SKM-1 treated with dmso at 0.1 percent for 144 hours (cell line): Measurements from ENCODE around the gene SLC22A31.

Experiments
- DNase-seq: peaks from one replicate; lab custom pipeline; 2025; ENCODE audit not compliant: unreplicated experiment; lab: John Stamatoyannopoulos, UW

Gene SLC22A31

DNA sequence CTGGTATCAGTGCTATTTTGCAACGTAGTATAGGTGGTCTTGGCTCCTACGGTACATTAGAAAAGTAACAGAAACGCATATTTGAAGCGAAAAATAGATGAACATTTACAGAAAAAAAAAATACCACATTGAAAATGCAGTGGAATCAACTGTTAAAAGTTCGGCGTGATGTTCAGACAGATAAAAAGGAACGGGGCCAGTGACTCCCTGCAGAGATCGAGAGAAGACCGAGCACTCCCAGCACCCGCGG, 16.7 kb upstream of the SLC22A31 start:
- no peak for DNase-seq

DNA sequence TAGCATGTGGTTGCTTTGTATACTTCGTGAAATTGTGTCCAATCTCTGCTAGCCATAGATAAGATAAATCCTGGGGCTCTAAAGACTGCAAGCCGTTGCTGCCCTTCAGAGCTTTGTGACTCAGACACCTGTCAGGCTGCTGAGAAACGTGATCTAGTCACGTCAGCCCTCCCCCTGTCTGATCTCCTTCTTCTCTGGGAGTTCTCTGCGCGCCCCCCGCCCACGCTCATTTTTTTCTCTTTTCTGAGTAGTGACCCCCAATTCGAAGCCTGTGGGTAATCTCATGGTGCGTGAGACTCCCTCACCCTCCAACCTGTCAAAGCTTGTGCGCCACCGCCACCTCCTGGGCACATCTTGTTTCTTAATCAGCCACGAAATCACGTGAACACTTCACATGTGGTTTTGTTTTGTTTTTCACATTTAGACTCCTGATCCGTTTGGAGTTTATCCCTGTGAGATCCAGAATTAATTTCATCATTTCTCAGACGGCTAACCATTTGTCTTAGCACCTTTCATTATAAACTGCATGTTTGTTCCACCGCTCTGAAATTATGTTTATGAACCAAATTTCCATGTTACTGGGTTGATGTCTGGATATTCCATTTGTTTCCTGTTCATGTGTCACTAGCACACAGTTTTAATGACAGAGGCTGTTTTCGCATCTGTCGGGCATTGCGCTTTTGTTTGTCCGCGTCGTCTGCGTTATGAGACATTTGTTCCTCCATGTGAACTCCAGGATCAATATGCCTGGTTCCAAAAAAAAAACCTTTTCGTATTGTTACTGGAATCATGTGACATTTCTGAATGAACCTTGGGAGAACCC, 16.2 kb upstream of the SLC22A31 start:
- DNase-seq = peak; percentile 54

DNA sequence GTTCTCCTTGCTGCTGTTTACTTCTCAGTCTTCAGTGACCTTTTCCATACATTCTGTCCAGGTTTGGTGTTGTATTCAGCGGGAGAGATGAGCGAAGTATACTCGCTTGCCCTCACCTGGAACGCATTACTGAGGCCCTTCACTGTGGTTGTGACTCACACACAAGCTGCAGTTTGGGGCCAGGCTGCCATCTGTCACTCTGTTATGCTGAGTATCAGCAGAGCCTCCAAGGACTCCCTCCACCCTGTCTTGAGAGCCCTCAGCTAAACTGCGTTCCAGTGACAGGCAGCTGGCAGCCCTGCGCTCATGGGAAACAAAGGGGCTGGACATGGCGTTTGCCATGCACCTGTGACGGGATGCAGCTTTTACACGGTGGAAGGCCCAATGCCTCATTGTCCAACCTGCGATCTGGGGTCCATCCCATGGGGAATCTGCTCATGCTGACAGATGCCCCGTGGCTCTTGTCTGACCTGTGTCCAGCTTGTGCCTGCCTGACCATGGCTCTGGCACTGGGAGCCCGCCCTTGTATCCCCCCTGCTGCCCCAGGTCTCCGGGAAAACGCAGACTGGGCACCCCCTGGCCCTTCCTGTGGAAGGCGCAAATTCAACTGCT, 10.7 kb upstream of the SLC22A31 start:
- no peak for DNase-seq

DNA sequence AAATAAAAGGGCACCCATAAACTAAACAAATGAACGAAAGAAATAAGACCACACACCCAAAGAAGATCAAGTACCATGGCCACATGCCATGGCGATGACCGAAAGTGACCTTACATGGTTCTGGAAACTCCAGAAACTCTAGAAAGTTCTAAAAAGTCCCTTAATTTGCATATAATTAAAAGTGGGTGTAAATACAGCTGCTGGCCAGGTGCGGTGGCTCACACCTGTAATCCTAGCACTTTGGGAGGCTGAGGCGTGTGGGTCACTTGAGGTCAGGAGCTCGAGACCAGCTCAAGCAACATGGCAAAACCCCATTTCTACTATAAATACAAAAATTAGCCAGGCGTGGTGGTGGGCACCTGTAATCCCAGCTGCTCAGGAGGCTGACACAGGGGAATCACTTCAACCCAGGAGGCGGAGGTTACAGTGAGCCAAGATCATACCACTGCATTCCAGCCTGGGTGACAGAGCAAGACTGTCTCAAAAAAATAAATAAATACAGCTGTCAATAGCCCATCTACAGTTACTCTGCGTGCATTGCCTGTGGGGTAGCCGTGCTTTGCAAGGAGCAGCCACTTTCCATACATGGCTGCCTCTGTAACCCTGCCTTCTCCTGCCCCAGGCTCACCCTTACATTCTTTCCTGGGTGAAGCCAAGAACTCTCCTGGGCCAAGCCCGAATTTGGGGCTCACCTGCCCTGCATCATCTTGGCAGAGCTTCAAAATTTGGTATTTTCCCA, 10.0 kb upstream of the SLC22A31 start:
- no peak for DNase-seq

DNA sequence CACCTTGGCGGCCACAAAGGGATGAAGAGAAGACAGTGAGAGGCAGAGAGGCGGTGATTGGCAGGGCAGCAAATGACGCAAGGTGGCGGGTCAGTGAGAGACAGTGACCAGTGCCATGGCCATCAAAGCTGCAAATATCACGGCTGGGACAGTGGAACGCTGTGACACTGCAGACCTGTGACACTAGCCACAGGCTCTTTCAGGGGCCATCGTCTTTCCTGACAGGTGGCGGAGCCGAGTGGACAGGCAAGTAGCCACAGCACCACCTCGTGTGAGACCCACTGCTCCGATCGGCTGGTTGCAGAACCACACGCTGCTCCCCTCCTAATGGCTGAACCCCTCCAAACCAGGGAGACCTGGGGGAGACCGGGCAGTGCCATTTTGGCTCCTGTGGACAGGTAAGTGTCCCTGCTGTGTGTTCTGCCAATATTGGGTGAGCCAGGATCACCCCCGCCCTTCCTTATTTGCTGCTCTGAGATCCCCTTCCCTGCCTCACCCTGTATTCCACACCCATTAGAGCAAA, 9.2 kb upstream of the SLC22A31 start:
- DNase-seq = no peak

DNA sequence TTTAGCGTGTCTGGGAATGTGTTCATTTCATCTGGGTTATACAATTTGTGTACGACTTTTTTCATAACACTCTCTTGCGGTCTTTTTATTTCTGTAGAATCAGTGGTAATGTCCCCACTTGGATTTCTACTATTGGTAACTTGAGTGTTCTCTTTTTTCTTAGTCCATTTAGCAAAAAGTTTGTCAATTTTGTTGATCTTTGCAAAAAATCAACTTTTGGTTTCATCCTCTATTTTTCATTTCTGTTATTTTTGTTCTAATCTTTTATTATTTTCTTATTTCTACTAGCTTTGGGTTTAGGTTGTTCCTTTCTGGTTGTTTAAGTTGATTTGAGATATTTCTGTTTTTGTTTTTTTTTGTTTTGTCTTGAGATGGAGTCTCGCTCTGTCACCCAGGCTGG, 7.7 kb upstream of the SLC22A31 start:
- DNase-seq = no peak

DNA sequence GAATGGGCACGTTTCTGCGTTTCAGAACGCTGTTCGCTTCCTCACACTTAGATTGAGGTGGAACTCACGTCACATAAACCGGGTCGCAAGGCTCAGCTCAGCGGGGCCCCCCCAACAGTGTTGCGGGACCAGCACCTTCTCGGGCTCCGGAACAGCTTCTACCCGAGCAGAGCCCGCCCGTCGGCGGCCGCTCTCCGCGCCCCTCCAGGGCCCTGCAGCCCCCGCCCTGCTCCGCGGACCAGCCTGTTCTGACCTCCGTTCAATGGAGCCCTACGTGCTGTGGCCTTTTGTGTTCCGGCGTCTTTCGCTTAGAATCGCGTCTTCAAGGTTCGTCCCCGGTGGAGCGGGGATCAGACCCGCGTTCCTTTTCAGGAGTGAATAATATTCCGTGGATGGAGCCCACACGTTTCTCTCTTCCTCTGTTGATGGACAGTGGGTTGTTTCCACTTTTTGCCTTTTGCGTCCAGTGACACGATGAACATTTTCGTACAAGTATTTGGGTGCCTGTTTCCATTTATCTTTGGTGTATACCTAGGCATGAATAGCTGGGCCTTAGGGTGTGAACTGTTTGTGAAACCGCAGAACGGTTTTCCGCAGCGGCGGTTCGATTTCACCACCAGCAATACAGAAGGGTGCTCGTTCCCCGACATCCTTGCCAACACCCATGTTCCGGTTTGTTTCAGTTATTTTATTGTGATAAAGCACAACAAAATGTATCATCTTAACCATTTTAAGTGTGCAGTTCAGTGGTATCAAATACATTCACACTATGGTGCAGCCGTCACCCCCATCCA, 2.3 kb upstream of the SLC22A31 start:
- no peak for DNase-seq

DNA sequence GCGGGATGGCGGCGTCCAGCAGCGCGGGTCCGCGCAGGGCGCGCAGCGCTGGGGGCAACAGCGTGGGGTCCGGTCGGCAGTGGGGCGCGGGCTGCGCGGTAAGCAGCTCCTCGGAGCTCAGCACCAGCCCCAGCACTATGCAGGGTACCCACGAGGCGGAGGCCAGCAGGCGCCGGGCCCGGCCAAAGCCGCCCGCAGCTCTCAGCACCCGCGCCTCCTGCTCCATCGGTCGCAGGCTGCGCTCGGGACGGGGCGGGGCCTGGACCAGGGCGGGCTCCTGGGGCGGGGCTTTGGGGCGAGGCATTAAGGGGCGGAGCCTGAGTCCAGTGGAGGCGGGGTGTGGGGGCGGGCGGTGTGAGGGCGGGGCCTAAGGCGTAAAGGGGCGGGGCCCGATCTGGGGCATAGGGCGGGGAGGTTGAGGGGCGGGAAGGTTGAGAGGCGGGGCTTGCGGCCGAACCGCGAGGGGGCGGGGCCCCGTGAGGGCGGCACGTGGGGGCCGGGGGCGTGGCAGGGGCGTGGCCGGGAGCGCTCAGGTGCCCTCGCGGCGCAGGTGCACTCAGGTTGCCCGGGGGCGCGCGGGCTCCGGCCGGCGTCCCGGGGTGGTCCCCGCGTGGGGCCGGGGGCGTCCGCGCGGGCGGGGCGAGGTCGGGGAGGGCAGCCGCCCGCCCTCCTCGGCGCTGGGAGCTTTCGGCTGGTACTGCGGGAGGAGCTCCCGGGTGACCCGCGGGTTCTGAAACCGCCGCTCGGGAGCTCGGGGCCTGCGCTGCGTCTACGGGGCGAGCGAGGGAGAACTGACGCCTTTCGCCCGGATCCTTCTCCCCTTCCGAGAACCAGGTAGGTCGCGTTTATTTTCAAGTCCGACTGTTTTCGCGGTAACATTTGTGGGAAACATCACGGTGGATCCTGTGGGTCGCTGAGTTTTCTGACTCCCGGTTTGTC, 1.4 kb upstream of the SLC22A31 start:
- peak; percentile 45 for DNase-seq

DNA sequence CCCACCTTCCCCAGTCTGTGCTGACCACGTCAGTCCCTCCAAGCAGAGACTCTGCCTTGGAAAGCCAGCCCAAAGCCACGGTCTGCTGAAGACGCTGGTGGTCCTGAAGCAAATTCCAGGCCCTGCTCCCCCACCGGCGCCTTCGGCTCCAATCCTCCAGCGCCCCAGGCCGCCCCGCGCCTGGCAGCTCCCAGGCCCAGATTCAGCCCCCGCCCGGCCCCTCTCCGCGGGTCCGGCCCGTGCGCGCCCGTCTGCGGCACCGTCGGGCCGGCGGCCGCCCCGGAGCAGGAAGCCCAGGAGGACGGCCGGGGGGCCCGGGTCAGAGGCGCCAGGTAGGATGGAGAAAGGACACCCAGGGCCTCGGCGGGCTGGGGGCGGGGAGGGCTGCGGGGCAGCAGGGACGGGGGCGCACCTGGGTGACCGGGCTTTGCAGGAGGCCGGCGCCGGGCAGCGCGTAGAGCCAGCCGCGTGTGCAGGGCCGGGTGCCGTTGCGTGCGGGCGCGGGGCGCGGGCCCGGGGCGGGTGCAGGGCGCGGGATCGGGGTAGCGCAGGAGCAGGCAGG, 594 bp upstream of the SLC22A31 start:
- no peak for DNase-seq

DNA sequence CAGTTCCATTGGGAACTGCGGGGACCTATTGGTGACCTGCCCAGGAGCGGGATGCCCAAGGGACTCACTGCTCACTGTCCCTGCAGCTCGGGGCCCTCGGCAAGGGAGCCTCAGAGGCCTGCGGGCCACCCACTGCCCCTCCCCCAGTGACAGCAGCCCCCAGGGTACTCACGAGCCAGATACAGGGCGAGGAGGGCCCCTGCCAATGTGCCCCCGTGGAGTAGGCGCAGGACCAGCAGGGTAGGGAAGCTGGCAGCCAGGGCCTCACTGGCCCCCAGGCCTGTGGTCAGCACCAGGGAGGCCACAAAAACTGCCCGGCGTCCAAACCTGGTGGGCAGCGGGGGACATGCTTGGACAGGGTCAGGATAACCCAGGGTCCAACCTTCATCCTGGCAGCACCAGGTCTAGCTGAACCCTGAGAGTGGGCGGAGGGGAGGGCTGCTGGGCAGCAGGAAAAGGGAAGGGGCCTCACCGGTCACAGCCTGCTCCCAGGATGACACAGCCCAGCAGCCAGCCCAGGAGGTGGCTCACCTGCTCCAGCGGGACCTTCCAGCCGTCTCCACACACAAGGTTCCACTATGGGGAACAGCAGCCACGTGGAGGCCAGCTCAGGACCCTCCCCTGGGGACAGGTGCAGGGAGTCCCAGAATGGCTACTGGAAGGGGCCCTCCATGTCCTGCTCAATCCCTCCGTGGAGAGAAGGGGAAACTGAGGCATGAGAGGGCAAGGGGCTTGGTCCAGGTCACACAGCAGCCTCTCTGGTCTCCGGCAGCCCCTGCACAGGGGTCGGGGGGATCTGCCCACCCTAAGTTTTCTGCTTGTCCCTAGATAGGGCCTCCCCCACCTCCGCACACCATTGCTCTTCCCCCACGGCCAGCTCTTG, 855 bp downstream of the SLC22A31 start:
- no peak for DNase-seq

DNA sequence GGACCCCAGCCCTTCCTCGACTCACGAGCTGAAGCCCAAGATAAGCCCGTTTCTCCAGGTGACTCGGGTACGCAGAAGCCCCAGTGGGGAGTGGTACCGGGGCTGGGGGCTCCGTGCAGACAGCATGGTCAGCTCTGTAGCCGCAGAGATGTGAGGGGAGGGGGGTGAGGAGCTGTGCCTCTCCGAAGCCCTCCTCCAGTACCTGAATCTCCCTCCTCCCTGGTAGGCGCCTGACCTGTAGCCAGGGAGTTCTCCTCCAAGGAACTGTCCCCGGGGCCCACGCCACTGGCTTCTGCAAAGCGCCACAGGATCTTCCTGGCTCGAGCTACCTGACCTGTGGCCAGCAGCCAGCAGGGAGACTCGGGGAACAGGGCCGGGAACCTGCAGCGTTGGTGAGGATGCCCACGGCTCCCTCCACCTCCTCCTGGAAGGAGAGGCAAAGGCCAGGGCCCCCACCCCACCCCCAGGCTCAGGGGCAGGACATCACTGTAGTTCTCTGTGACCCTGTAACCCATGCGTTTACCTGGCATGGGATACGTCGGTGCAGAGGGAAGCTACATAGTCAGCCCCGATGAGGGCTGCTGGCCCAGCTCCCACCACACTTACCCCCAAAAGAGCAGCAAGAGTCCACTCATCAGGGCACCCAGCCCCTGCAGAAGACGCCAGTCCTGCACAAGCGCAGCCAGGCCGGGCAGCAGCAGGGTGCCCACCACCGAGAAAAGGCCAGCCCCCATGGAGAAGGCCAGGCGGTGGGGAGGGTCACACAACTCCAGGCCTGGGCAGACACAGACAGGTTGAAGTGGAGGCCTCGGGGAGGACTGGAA, 1.7 kb downstream of the SLC22A31 start:
- DNase-seq = no peak

DNA sequence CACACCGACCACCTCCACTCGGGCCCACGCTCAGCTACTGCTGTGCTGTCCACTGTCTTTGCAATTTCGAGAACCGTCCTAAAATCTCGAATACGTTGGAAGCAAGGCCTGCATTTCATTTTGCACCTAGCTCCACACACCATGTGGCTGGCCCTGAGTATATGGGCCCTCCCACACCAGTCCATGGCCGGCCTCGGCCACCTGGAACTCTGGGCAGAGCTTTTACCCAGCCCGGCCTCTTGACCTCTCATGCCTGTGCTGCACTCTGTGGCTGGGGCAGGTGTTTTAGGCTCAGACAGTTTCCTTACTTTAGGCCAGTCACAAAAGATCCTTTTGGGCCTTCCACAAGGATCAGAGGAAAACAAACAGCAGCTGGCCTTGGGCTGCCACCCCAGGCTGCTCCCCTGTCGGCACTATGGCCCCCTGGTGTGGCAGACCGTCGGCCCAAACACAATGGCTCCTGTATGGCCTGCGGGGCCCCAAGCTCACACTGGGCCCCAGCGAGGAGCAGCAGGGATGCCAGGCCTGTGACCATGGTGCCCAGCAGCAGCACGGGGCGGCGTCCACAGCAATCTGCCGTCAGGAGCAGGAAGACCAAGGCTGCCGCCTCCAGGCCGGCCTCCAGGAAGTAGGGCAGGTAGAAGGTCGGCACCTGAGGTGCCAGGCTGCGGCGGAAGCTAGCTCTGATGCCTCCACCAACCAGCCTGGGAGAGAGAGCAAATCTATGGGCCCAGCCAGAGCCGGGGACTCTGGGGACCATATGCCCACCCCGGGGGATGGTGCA, 2.5 kb downstream of the SLC22A31 start:
- no peak for DNase-seq

DNA sequence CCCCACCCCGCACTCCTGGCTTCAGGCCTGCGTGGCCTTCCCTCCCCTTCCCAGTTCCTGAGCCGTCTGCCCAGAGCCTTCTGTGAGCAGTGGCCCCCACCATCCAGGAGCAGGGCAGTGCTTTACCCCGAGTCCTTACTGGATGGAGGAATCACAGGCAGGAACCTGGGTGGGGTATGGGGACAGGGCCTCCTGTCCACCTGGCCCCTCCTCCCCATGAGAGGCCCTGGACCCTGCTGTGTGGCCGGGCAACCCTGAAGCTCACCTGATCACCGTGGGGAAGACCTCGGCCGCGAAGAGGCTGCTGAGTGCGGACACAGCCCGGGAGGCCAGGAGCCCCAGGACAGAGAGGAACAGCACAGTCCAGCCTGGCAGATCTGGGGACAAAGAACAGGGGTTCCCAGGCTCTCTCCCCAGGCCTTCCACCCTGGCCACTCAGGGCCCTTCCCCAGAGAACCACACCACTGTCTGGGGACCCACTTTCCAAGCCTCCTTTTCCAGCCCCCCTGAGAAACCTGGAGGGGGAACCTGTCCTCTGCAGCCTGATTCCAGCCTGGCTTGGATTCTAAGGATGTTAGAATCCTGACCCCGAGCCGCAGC, 3.2 kb downstream of the SLC22A31 start:
- no peak for DNase-seq

DNA sequence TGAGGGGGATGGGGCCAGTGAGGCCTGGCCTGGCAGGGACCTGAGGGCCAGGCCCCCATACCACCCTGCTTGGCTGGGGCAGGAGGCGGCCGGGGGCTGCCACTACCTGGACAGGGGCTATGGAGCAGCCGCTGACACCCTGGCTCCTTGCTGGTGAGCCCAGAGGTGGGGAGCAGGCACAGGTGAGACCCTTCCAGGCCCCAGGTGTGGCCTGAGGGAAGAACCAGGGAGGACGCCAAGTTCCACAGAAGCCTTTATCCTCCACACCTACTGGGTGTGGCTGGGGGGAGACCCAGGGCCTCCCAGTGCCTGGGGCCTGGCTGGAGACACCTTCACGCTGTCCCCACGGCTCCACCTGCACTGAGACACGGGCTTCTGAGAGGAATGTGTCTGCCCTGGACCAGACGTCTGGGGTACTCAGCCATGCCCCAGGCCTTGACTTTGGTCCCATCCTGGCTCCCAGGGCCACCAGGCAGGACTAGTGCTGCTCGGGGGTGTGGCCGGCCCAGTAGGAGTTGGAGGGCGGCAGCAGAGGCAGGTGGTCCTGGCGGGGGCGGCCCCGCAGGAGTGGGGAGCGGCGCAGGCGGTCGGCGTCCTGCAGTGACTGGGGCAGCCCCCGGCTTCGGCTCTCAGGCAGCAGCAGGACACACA, 4.7 kb downstream of the SLC22A31 start:
- DNase-seq = no peak

DNA sequence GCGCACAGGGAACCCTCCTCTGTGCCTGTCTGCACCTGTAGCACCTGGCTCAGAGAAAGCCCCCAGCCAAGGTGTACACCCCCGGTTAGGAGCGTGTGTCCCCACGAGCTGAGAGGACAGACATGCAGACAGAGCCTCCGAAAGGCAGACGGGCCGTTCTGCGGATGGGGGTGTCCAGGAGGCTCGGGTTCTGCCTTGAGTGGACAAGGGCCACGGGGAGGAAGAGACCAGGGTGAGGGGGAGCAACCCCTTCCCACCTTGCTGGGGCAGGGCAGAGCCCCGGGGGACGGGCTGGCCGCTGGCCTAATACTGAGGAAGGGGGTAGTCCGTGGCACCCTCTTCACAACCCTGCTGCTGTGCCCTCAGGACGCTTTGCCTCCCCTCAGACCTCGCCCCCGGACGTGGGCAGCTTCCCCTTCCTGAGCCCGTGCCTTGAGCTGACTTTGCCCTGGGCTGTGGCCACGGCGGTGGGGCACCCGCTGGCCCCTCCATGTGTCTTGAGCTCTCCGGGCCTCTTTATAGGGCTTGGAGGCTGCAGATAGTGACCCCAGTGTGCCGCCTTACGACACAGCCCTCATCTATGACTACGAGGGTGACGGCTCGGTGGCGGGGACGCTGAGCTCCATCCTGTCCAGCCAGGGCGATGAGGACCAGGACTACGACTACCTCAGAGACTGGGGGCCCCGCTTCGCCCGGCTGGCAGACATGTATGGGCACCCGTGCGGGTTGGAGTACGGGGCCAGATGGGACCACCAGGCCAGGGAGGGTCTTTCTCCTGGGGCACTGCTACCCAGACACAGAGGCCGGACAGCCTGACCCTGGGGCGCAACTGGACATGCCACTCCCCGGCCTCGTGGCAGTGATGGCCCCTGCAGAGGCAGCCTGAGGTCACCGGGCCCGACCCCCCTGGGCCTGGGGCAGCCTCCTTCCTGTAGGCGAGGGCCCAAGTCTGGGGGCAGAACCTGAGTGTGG, 5.7 kb downstream of the SLC22A31 start:
- DNase-seq = no peak
